CD4-positive, CD25-positive, alpha-beta regulatory T cell (primary cell): ENCODE measurements around the gene COL9A3. TPM values are rescaled to one million over a fixed set of nuclear protein-coding genes. Genes with fewer than 3 reads are reported as not detected.

Experiments
- ATAC-seq, 2 donors: fragments of 150-1000 bp; cut with Tn5 transposase; one replicate each; pipeline ENCODE4 v1.10.0; 2021; ENCODE audit warnings: low read depth in 2 of 2, moderate number of reproducible peaks in 2 of 2, moderate library complexity in 1 of 2
- DNase-seq, 3 donors: peaks; one replicate each; pipeline versions ENCODE4 v3.0.0 to v3.0.0-alpha.2; 2012 to 2022; ENCODE audit warnings: mixed read lengths in 1 of 3
- H3K27ac ChIP-seq: one replicate; pipeline ENCODE4 v1.7.0; 2013; ENCODE audit warnings: mild to moderate bottlenecking, low read length; ENCODE audit not compliant: insufficient read depth, poor library complexity, severe bottlenecking
- H3K27me3 ChIP-seq: one replicate; pipeline ENCODE4 v1.7.0; 2013; ENCODE audit warnings: low read length; ENCODE audit not compliant: control insufficient read depth, insufficient read depth
- H3K36me3 ChIP-seq: one replicate; pipeline ENCODE4 v1.7.0; 2013; ENCODE audit warnings: mild to moderate bottlenecking, low read length, moderate library complexity; ENCODE audit not compliant: control insufficient read depth, insufficient read depth
- H3K4me1 ChIP-seq: 2 replicates; pipeline ENCODE4 v1.7.0; 2013; ENCODE audit warnings: mild to moderate bottlenecking, low read length; ENCODE audit not compliant: insufficient read depth, control insufficient read depth, poor library complexity, severe bottlenecking
- H3K4me3 ChIP-seq: one replicate; pipeline ENCODE4 v1.7.0; 2013; ENCODE audit warnings: low read depth, mild to moderate bottlenecking, low read length, moderate library complexity
- H3K9me3 ChIP-seq, 2 experiments: 1 replicate in 1 of 2; 2 replicates in 1 of 2; pipeline ENCODE4 v1.7.0; 2013; ENCODE audit warnings: low read length in 2 of 2, mild to moderate bottlenecking in 1 of 2, moderate library complexity in 1 of 2; ENCODE audit not compliant: control insufficient read depth in 2 of 2
- H3K27ac Mint-ChIP-seq, 3 donors: one replicate each; pipeline ENCODE4 v1.8.0; 2020 to 2022; ENCODE audit warnings: mild to moderate bottlenecking in 3 of 3, mixed read lengths in 3 of 3, moderate library complexity in 2 of 3
- H3K27me3 Mint-ChIP-seq: one replicate; pipeline ENCODE4 v1.8.0; 2022; ENCODE audit warnings: mild to moderate bottlenecking, mixed read lengths
- H3K36me3 Mint-ChIP-seq: one replicate; pipeline ENCODE4 v1.8.0; 2020; ENCODE audit warnings: mixed read lengths
- H3K4me1 Mint-ChIP-seq, 4 donors: one replicate each; pipeline ENCODE4 v1.8.0; 2020 to 2022; ENCODE audit warnings: mixed read lengths in 4 of 4, mild to moderate bottlenecking in 1 of 4
- H3K4me3 Mint-ChIP-seq, 4 donors: one replicate each; pipeline ENCODE4 v1.8.0; 2020 to 2022; ENCODE audit warnings: mild to moderate bottlenecking in 4 of 4, mixed read lengths in 4 of 4, moderate library complexity in 3 of 4
- H3K9me3 Mint-ChIP-seq, 7 donors: one replicate each; pipeline ENCODE4 v1.8.0; 2020 to 2022; ENCODE audit warnings: mixed read lengths in 7 of 7, mild to moderate bottlenecking in 3 of 7, moderate library complexity in 2 of 7
- polyA plus RNA-seq, 4 donors: library from polyadenylated mRNA; unstranded; fragments of 300-500 nt; fragmentation: Illumina TruSeq; gene quantifications; one replicate each; pipeline ENCODE4 v1.2.3, GENCODE V29; 2021
- total RNA-seq: library from RNA; stranded (reverse); gene quantifications from one replicate; pipeline ENCODE4 v1.2.3, GENCODE V29; 2022

COL9A3 gene
- total and polyA plus RNA-seq, 5 donors from 2014 or later = not detected

- no peaks in the 10 kb centered on the region for H3K9me3 ChIP-seq
- H3K27me3 ChIP-seq = no peaks in the 10 kb centered on the region
- no peaks in the 10 kb centered on the region for H3K4me1 ChIP-seq
- no peaks in the 10 kb centered on the region for H3K36me3 ChIP-seq
- Mint-ChIP-seq H3K4me3 (no peak overlapping the region), H3K27me3 (peaks cover 19% of the 10 kb centered on the region), H3K36me3 (no peaks in the 10 kb centered on the region), H3K9me3 (no peaks in the 10 kb centered on the region), H3K27ac (no peak overlapping the region), H3K4me1 (peaks cover 0 to 5% (median 0%) of the 10 kb centered on the region in 4 donors)
- H3K4me3 ChIP-seq = no peak overlapping the region
- H3K27ac ChIP-seq = no peak overlapping the region
- DNase-seq (no peak), ATAC-seq (no peak)
These were observed 20.2 kb downstream of the COL9A3 start for GRCh38 chr20:62836967-62837490.

- Histone ChIP-seq H3K4me1 (no peaks in the 10 kb centered on the region), H3K36me3 (no peaks in the 10 kb centered on the region), H3K27ac (no peak overlapping the region), H3K9me3 (no peaks in the 10 kb centered on the region), H3K4me3 (no peak overlapping the region), H3K27me3 (no peaks in the 10 kb centered on the region)
- ATAC-seq = no peak
- Mint-ChIP-seq H3K36me3 (no peaks in the 10 kb centered on the region), H3K4me1 (peaks cover 0 to 2% (median 0%) of the 10 kb centered on the region in 4 donors), H3K4me3 (no peak overlapping the region), H3K27ac (no peak overlapping the region), H3K27me3 (peaks cover 15% of the 10 kb centered on the region), H3K9me3 (no peaks in the 10 kb centered on the region)
- DNase-seq = no peak
These were observed 20.9 kb downstream of the COL9A3 start for GRCh38 chr20:62837790-62838127.

- H3K4me1 Mint-ChIP-seq = no peaks in the 10 kb centered on the region
- no peak overlapping the region for H3K4me3 ChIP-seq
- no peaks in the 10 kb centered on the region for H3K36me3 ChIP-seq
- DNase-seq = no peak
- H3K4me3 Mint-ChIP-seq = no peak overlapping the region
- peak in 1 of 2 donors; percentile 43 for ATAC-seq
- H3K27ac ChIP-seq = no peak overlapping the region
- H3K9me3 ChIP-seq = no peaks in the 10 kb centered on the region
- H3K27me3 ChIP-seq = no peaks in the 10 kb centered on the region
- no peaks in the 10 kb centered on the region for H3K4me1 ChIP-seq
- H3K9me3 Mint-ChIP-seq = no peaks in the 10 kb centered on the region
- peaks cover 15% of the 10 kb centered on the region for H3K27me3 Mint-ChIP-seq
- H3K36me3 Mint-ChIP-seq = no peaks in the 10 kb centered on the region
- no peak overlapping the region for H3K27ac Mint-ChIP-seq
These were observed 21.5 kb downstream of the COL9A3 start for GRCh38 chr20:62838128-62838891.

GRCh38 chr20:62839261-62839660 is 22.4 kb downstream of the COL9A3 start:
- no peak overlapping the region for H3K4me3 Mint-ChIP-seq
- H3K4me1 Mint-ChIP-seq = no peaks in the 10 kb centered on the region
- Histone ChIP-seq H3K27me3 (no peaks in the 10 kb centered on the region), H3K27ac (no peak overlapping the region), H3K4me1 (no peaks in the 10 kb centered on the region), H3K36me3 (no peaks in the 10 kb centered on the region), H3K9me3 (no peaks in the 10 kb centered on the region), H3K4me3 (no peak overlapping the region)
- no peaks in the 10 kb centered on the region for H3K9me3 Mint-ChIP-seq
- no peak for ATAC-seq
- H3K36me3 Mint-ChIP-seq = peaks cover 7% of the 10 kb centered on the region
- no peak overlapping the region for H3K27ac Mint-ChIP-seq
- H3K27me3 Mint-ChIP-seq = peaks cover 15% of the 10 kb centered on the region
- no peak for DNase-seq

DNA sequence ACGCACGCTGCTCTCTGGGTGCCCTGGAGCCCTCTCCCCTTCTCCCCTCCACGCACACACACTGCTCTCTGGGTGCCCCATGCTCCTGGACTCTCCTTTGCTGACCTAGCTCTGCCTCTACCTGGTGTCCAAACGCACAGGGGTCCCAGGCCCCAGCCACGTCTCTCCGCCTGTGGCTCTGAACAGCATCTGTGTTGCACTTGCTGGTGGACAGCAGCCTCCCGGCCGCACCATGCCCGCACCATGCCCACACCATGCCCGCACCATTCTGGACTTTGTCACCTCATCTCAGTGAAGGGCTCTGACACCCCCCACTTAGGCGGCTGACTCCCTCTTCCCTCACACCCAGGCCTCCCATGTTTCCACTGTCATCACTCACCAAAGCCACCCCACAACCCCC is 23.0 kb downstream of the COL9A3 start:
- H3K4me1 Mint-ChIP-seq = no peaks in the 10 kb centered on the region
- peaks cover 7% of the 10 kb centered on the region for H3K36me3 Mint-ChIP-seq
- Histone ChIP-seq H3K9me3 (no peaks in the 10 kb centered on the region), H3K4me1 (no peaks in the 10 kb centered on the region), H3K27ac (no peak overlapping the region), H3K27me3 (no peaks in the 10 kb centered on the region), H3K36me3 (no peaks in the 10 kb centered on the region), H3K4me3 (no peak overlapping the region)
- H3K9me3 Mint-ChIP-seq = no peaks in the 10 kb centered on the region
- no peak overlapping the region for H3K27ac Mint-ChIP-seq
- H3K4me3 Mint-ChIP-seq = no peak overlapping the region
- peaks cover 15% of the 10 kb centered on the region for H3K27me3 Mint-ChIP-seq
- DNase-seq (no peak), ATAC-seq (no peak)

GRCh38 chr20:62840244-62841197 is 23.7 kb downstream of the COL9A3 start:
- Histone ChIP-seq H3K27ac (no peak overlapping the region), H3K36me3 (peaks cover 1% of the 10 kb centered on the region), H3K9me3 (no peaks in the 10 kb centered on the region), H3K4me1 (no peaks in the 10 kb centered on the region), H3K4me3 (no peak overlapping the region), H3K27me3 (no peaks in the 10 kb centered on the region)
- Mint-ChIP-seq H3K4me1 (no peaks in the 10 kb centered on the region), H3K9me3 (no peaks in the 10 kb centered on the region), H3K27me3 (peaks cover 15% of the 10 kb centered on the region), H3K36me3 (peaks cover 7% of the 10 kb centered on the region), H3K4me3 (no peak overlapping the region), H3K27ac (no peak overlapping the region)
- ATAC-seq = no peak
- no peak for DNase-seq

DNA sequence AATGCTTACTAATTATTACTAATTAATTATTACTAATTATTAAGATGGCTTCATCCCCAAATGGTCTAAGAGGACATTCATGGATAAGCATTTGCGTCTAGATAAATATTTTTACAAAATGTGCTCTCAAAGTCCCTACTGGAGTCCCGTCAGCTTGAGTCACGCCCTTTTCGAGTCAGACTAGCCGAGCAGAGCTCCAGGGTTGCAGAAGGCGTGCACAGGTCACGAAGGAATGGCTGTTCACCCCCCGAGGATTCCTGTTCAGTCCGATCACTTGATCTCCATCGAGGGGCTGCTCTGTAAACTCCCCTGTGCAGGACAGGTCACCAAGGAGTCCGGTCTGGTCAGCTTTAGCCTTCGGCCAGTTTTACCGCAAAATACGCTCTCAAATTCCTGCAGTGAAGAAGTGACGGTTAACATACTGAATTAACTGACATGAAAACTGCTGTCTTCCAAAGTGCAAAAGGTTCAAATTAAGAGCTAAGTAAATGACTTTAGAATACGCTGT is 24.9 kb downstream of the COL9A3 start:
- no peaks in the 10 kb centered on the region for H3K9me3 ChIP-seq
- H3K4me1 ChIP-seq = no peaks in the 10 kb centered on the region
- H3K36me3 ChIP-seq = peaks cover 5% of the 10 kb centered on the region
- H3K4me1 Mint-ChIP-seq = no peaks in the 10 kb centered on the region
- H3K27me3 Mint-ChIP-seq = peaks cover 15% of the 10 kb centered on the region
- H3K4me3 ChIP-seq = no peak overlapping the region
- H3K27ac Mint-ChIP-seq = no peak overlapping the region
- no peaks in the 10 kb centered on the region for H3K27me3 ChIP-seq
- ATAC-seq (no peak), DNase-seq (no peak)
- H3K36me3 Mint-ChIP-seq = peaks cover 7% of the 10 kb centered on the region
- no peak overlapping the region for H3K27ac ChIP-seq
- no peaks in the 10 kb centered on the region for H3K9me3 Mint-ChIP-seq
- H3K4me3 Mint-ChIP-seq = no peak overlapping the region
